Cerebellar nuclear complex (tissue), 1 donor: Measurements from ENCODE around the gene AFMID.
"Not testable (repeated sequence)": the region's sequence is repeated elsewhere in the genome, so short reads cannot be mapped to it uniquely, and the experiment has no call there.

Experiments
- DNase-seq, 2 experiments: peaks; one replicate each; lab custom pipeline; 2025; lab: John Stamatoyannopoulos, UW

AFMID gene

DNA sequence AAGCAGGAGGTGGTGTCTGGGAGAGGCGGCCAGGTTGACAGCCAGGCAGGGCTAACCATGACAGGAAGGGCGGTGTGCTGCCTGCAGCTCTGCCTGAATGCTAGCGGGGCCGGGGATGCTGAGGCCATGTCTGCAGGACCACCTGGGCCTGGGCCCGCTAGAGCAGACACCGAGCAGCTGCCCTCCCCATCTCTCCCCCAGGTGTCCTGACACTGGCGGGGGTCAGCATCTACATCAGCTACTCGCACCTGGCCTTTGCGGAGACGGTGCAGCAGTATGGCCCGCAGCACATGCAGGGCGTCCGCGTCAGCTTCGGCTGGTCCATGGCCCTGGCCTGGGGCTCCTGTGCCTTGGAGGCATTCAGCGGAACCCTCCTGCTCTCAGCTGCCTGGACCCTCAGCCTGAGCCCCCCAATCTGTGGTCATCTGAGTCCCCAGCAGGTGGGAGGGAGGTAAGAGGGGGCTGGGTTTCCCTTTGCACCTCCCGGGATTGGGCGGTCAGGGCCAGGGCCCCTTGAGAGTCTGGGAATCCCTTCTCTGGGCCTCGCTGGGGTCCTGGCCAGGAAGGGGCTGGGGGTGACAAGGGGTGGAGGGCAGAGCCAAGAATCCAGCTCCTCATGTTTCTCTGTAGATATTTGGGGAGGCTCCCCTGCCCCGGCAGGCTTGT is 51.8 kb downstream of the AFMID start:
- no peak for DNase-seq

DNA sequence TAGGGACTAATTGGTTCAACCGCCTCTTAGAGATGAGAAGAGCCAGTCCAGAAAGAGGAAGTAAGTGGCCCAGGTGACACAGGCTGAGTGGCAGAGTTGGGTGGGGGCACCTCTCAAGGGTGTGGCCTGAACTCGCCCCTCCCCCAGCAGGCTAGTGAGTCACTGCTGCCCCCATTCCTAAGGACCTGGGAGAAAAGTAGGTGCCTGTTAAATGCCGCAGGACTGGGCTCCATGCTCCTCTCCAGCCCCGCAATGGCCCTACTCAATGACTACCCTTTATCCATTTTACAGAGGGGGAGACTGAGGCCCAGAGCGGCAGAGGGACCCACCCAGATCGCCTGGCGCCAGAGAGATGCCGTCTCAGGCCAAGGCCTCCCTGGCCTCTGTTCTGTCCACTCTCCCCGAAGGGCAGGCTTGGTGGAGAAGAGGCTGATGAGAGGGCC is 52.3 kb downstream of the AFMID start:
- no peak for DNase-seq

GRCh38 chr17:78240012-78240655 is 53.0 kb downstream of the AFMID start:
- no peak for DNase-seq

GRCh38 chr17:78240839-78241238 is 53.7 kb downstream of the AFMID start:
- DNase-seq: no peak

DNA sequence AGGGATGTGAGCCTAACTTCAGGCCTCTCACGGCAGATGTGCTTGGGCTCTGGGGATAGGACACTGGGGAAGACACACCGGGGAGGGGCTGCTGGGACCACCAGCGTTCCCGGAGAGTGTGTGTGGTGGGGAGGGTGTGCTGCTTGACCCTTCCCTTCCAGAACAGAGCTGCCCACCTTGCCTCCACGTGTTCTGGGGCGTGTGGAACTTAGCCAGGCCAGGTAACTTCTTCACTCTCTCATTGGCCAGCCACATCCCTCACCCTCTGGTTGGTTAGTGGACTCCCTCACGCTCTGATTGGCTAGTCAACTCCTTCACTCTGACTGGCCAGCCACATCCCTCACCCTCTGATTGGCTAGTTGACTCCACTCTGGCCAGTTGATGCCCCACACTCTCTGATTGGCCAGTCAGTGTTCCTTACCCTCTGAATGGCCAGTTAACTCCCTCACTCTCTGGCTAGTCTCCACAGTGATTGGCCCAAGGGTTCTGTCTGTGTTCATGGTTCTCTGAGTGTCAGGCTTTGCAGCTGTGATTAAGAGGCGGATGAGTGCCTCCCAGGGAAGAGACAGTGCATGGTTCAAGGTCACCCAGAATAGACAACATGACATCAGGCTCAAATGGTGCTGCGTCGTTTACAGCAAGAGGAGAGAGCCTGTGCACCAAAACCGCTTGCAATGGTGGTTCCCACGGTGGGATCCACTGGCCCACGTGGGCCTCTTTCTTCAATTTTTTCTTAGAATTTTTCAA is 54.3 kb downstream of the AFMID start:
- no peak for DNase-seq

DNA sequence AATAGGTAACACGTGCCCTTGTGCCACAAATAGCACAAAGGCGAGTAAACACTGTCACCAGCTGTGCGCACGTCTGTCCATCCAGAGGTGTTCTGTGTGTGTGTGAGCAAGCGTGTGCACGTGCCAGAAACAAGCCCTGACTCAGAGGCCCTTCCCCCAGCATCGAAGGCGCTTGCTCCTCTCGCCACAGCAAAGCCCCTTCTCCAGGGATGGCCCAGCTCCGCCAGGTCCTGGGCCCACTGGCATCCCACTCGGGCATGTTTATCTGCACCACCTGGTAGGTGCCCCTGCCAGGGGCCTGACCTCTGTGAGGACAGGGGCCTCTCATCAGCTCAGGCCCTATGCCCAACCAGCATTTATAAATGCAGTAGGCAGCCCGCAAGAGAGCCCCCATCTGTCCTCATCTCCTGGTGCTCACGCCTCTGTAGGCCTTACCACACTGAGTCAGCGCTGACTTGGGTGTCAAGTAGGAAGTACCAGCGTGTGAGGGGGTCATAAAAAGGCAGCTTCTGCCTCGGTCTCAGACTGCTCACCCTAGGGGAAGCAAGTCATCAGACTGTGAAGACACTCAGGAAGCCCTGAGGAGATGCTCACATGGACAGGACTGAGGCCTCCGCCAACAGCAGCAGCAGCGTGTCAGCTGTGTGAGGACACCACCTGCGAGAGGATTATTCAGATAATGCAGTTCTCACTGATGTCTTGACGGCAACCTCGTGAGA is 55.0 kb downstream of the AFMID start:
- no peak for DNase-seq

DNA sequence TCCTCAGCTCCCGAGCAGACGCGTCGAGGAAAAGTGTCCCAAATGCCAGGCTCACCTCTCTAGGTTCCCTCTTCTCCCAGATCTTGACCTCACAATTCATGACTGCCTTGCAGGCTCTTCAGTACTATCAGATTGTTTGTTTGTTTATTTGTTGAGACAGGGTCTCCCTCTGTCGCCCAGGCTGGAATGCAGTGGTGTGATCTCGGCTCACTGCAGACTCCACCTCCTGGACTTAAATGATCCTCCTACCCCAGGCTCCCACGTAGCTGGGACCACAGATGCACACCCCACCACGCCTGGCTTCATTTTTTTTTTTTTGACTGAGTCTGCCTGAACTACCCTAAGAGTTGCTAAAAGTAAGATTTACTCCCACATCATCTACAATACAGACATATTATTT is 60.1 kb downstream of the AFMID start:
- DNase-seq: no peak

DNA sequence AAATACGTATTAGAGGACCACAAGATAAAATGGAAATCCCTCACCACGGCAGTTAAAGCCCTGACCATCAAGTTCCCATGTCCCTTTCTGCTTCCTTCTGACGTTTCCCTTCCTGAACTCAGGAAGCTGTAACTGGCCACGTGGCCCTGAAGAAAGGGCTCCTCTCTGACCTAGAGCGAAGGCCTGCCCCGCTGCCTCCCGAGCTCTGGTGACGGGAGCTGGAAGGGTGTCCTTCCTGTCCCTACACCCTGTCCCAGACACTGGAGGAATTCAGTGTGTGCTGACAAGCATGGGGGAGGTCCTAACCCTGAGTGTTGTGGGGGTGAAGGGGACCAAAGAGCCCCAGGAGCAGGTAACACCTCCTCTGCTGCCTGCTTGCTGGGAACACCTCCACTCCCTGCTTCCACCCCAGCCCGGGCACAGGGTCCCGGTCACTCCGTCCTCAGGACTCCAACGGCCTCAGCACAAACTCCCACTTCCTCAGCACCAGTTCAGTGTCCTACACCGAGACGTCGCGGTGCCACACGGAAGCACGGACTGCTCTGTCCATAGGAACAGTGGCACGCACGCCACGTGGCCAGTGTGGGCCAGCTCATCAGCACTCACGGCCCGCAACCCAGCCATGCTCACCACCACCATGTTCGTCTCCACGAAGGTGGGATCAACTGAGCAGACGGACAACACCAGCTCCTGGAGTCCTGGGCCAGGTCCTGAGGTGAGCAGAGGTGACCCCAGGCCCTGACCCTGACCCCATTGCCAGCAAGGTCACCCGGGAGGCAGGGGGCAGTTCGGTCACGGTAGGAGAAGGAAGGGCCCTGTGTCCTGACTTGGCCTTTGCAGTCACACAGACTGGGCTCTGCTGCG is 61.1 kb downstream of the AFMID start:
- DNase-seq: no peak

- no peak for DNase-seq
Measured at GRCh38 chr17:78249074-78249817, 62.1 kb downstream of the AFMID start.

GRCh38 chr17:78249818-78250806 is 63.0 kb downstream of the AFMID start:
- DNase-seq: no peak

GRCh38 chr17:78250891-78251772 is 64.0 kb downstream of the AFMID start:
- peak in 1 of 2 experiments; percentile 80 for DNase-seq

GRCh38 chr17:78251773-78252103 is 64.6 kb downstream of the AFMID start:
- DNase-seq: no peak

- no peak for DNase-seq
Measured at GRCh38 chr17:78252111-78252634, 65.0 kb downstream of the AFMID start.

- no peak for DNase-seq
Measured at GRCh38 chr17:78252701-78253635, 65.8 kb downstream of the AFMID start.

DNA sequence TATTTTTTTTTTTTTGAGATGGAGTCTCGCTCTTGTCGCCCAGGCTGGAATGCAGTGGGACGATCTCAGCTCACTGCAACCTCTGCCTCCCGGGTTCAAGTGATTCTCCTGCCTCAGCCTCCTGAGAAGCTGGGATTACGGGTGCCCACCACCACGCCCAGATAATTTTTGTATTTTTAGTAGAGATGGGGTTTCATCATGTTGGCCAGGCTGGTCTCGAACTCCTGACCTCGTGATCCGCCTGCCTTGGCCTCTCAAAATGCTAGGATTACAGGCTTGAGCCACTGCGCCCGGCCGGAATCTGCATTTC is 66.4 kb downstream of the AFMID start:
- not testable (repeated sequence) for DNase-seq

GRCh38 chr17:78253946-78254672 is 66.9 kb downstream of the AFMID start:
- no peak for DNase-seq
